Esophagus (tissue), 2 donors: ENCODE results near the gene NIN. TPM values are rescaled to one million over a fixed set of nuclear protein-coding genes. Genes with fewer than 3 reads are reported as not detected.

ENCODE experiments used
- H3K27ac ChIP-seq, 2 donors: one replicate each; pipeline ENCODE4 v1.5.1; 2013; ENCODE audit warnings: low read depth in 2 of 2, mild to moderate bottlenecking in 2 of 2, inconsistent platforms in 1 of 2, low read length in 1 of 2, moderate library complexity in 1 of 2
- H3K27me3 ChIP-seq, 2 donors: one replicate each; pipeline ENCODE4 v1.6.1; 2013; ENCODE audit warnings: low read length in 2 of 2, control low read depth in 1 of 2, mild to moderate bottlenecking in 1 of 2; ENCODE audit not compliant: insufficient read depth in 2 of 2, control insufficient read depth in 1 of 2
- H3K36me3 ChIP-seq, 2 donors: one replicate each; pipeline ENCODE4 v1.6.1; 2013; ENCODE audit warnings: low read length in 1 of 2; ENCODE audit not compliant: control insufficient read depth in 2 of 2, insufficient read depth in 2 of 2
- H3K4me1 ChIP-seq, 2 donors: one replicate each; pipeline ENCODE4 v1.6.1; 2013; ENCODE audit warnings: low read length in 1 of 2; ENCODE audit not compliant: control insufficient read depth in 2 of 2, insufficient read depth in 2 of 2
- H3K4me3 ChIP-seq, 2 donors: one replicate each; pipeline ENCODE4 v1.5.1; 2013; ENCODE audit warnings: low read length in 2 of 2, mild to moderate bottlenecking in 2 of 2, low read depth in 1 of 2, moderate library complexity in 1 of 2
- H3K9me3 ChIP-seq, 2 donors: one replicate each; pipeline ENCODE4 v1.6.1; 2013; ENCODE audit warnings: mild to moderate bottlenecking in 2 of 2, low read depth in 1 of 2, low read length in 1 of 2, moderate library complexity in 1 of 2; ENCODE audit not compliant: control insufficient read depth in 2 of 2, insufficient read depth in 1 of 2
- whole genome bisulfite sequencing, 2 donors: extraction: QIAGEN DNeasy Blood & Tissue Kit; methylation state at CpG; one replicate each; pipeline ENCODE4 v1.1.7; 2013; 5-methylcytosine and 5-hydroxymethylcytosine counted together
- polyA plus RNA-seq, 2 donors: library from polyadenylated mRNA; stranded (reverse); fragments of 200-250 nt; gene quantifications; one replicate each; pipeline ENCODE4 v1.2.3, GENCODE V29; 2013
- donor health status: healthy with polysubstance abuse.
- donor health status: Bipolar disorder and iron deficiency.

NIN gene
- polyA plus RNA-seq, 2 donors = 6.2 to 6.8 TPM

GRCh38 chr14:50797250-50798047, 33.5 kb downstream of the NIN start:
- Histone ChIP-seq H3K4me3 (no peak overlapping the region), H3K27ac (no peak overlapping the region)
- 73 to 79% methylated on average over 6 of the region's 6 CpGs for WGBS, 2 donors

GRCh38 chr14:50796390-50796789, 34.6 kb downstream of the NIN start:
- no peaks in the 10 kb centered on the region for H3K27me3 ChIP-seq
- no peaks in the 10 kb centered on the region for H3K9me3 ChIP-seq
- peaks cover 0 to 10% of the 10 kb centered on the region in 2 donors for H3K36me3 ChIP-seq
- H3K27ac ChIP-seq = no peak overlapping the region
- WGBS, 2 donors = 74 to 77% methylated on average over 6 of the region's 6 CpGs
- H3K4me1 ChIP-seq = no peaks in the 10 kb centered on the region
- H3K4me3 ChIP-seq = no peak overlapping the region

More at GRCh38 chr14:50797250-50798047, 33.5 kb downstream of the NIN start:
- Histone ChIP-seq H3K36me3 (peaks cover 0 to 9% of the 10 kb centered on the region in 2 donors), H3K27me3 (no peaks in the 10 kb centered on the region), H3K9me3 (no peaks in the 10 kb centered on the region), H3K4me1 (no peaks in the 10 kb centered on the region)

GRCh38 chr14:50795909-50796308, 35.1 kb downstream of the NIN start:
- no peak overlapping the region for H3K4me3 ChIP-seq
- WGBS, 2 donors = 85 to 89% methylated on average over 3 of the region's 3 CpGs

GRCh38 chr14:50795142-50795541, 35.8 kb downstream of the NIN start:
- Histone ChIP-seq H3K36me3 (peaks cover 2 to 10% of the 10 kb centered on the region in 2 donors), H3K27ac (no peak overlapping the region), H3K9me3 (no peaks in the 10 kb centered on the region), H3K4me1 (no peaks in the 10 kb centered on the region), H3K27me3 (no peaks in the 10 kb centered on the region), H3K4me3 (no peak overlapping the region)
- 88 to 90% methylated on average over 7 of the region's 7 CpGs for WGBS, 2 donors

More at GRCh38 chr14:50795909-50796308, 35.1 kb downstream of the NIN start:
- Histone ChIP-seq H3K27ac (no peak overlapping the region), H3K4me1 (no peaks in the 10 kb centered on the region), H3K36me3 (peaks cover 0 to 10% of the 10 kb centered on the region in 2 donors), H3K27me3 (no peaks in the 10 kb centered on the region), H3K9me3 (no peaks in the 10 kb centered on the region)

- Histone ChIP-seq H3K4me3 (no peak overlapping the region), H3K36me3 (peaks cover 6 to 11% of the 10 kb centered on the region in 2 donors), H3K9me3 (no peaks in the 10 kb centered on the region), H3K27ac (no peak overlapping the region), H3K27me3 (no peaks in the 10 kb centered on the region), H3K4me1 (no peaks in the 10 kb centered on the region)
- WGBS, 2 donors = 77 to 86% methylated on average over 8 of the region's 8 CpGs
These were observed 36.8 kb downstream of the NIN start for GRCh38 chr14:50794068-50794645.

GRCh38 chr14:50792634-50793068, 38.3 kb downstream of the NIN start:
- no peak overlapping the region for H3K4me3 ChIP-seq
- H3K27me3 ChIP-seq = no peaks in the 10 kb centered on the region
- H3K36me3 ChIP-seq = peaks cover 6 to 8% of the 10 kb centered on the region in 2 donors
- 92 to 95% methylated on average over 14 of the region's 14 CpGs for WGBS, 2 donors
- no peaks in the 10 kb centered on the region for H3K9me3 ChIP-seq
- H3K27ac ChIP-seq = no peak overlapping the region
- H3K4me1 ChIP-seq = no peaks in the 10 kb centered on the region

- Histone ChIP-seq H3K36me3 (peaks cover 6 to 8% of the 10 kb centered on the region in 2 donors), H3K4me3 (no peak overlapping the region), H3K27me3 (no peaks in the 10 kb centered on the region), H3K27ac (no peak overlapping the region), H3K9me3 (no peaks in the 10 kb centered on the region), H3K4me1 (no peaks in the 10 kb centered on the region)
- 68 to 79% methylated on average over 6 of the region's 6 CpGs for WGBS, 2 donors
These were observed 38.9 kb downstream of the NIN start for GRCh38 chr14:50792051-50792477.

GRCh38 chr14:50791201-50791600, 39.8 kb downstream of the NIN start:
- peaks cover 6 to 8% of the 10 kb centered on the region in 2 donors for H3K36me3 ChIP-seq
- no peaks in the 10 kb centered on the region for H3K27me3 ChIP-seq
- WGBS, 2 donors = 90 to 92% methylated on average over 3 of the region's 3 CpGs
- no peaks in the 10 kb centered on the region for H3K4me1 ChIP-seq
- no peak overlapping the region for H3K4me3 ChIP-seq
- no peaks in the 10 kb centered on the region for H3K9me3 ChIP-seq
- no peak overlapping the region for H3K27ac ChIP-seq

GRCh38 chr14:50790589-50790988, 40.4 kb downstream of the NIN start:
- H3K36me3 ChIP-seq = peaks cover 6 to 8% of the 10 kb centered on the region in 2 donors

More at GRCh38 chr14:50790589-50790988, 40.4 kb downstream of the NIN start:
- no peak overlapping the region for H3K27ac ChIP-seq
- no peak overlapping the region for H3K4me3 ChIP-seq
- no peaks in the 10 kb centered on the region for H3K27me3 ChIP-seq
- 85 to 93% methylated on average over 2 of the region's 2 CpGs for WGBS, 2 donors
- H3K9me3 ChIP-seq = no peaks in the 10 kb centered on the region
- no peaks in the 10 kb centered on the region for H3K4me1 ChIP-seq
